Fibroblast of upper back skin (primary cell): ENCODE data around the gene TRIP10.
A peak's percentile ranks its signal among the peaks of the same experiment; 100 is the strongest.
"Not testable (repeated sequence)": the region's sequence is repeated elsewhere in the genome, so short reads cannot be mapped to it uniquely, and the experiment has no call there.

Experiments
- DNase-seq: peaks from one replicate; pipeline ENCODE4 v3.0.0-alpha.2; 2013

TRIP10 gene, protein sequence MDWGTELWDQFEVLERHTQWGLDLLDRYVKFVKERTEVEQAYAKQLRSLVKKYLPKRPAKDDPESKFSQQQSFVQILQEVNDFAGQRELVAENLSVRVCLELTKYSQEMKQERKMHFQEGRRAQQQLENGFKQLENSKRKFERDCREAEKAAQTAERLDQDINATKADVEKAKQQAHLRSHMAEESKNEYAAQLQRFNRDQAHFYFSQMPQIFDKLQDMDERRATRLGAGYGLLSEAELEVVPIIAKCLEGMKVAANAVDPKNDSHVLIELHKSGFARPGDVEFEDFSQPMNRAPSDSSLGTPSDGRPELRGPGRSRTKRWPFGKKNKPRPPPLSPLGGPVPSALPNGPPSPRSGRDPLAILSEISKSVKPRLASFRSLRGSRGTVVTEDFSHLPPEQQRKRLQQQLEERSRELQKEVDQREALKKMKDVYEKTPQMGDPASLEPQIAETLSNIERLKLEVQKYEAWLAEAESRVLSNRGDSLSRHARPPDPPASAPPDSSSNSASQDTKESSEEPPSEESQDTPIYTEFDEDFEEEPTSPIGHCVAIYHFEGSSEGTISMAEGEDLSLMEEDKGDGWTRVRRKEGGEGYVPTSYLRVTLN

DNA sequence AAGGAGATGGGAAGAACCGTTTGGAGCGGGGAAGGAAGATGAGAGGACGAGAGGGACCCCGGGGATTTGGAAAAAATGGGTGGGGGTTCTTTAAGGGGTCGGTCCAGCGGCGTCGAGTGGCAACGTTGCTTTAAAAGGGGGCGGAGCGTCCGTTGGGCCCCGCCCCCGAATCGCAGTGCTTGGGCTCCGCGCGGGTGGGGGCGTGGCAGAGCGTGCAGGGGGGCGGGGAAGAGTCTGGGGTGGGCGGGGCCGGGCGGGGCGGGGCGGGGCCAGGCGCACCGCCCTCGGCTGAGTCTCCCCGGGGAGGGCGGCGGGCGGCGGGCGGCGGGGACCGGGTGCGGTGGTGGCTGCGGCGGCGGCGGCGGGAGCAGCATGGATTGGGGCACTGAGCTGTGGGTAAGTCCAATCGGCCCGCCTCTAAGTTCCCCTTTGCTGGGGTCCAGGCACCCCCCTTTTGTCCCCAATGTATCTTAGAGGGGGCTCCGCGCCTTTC, at the start of gene TRIP10:
TSS of gene TRIP10 (plus strand) at position 291 of the 493 bp plus-strand sequence. CDS start at position 373, 82 bp downstream.
- peak; percentile 84 for DNase-seq

DNA sequence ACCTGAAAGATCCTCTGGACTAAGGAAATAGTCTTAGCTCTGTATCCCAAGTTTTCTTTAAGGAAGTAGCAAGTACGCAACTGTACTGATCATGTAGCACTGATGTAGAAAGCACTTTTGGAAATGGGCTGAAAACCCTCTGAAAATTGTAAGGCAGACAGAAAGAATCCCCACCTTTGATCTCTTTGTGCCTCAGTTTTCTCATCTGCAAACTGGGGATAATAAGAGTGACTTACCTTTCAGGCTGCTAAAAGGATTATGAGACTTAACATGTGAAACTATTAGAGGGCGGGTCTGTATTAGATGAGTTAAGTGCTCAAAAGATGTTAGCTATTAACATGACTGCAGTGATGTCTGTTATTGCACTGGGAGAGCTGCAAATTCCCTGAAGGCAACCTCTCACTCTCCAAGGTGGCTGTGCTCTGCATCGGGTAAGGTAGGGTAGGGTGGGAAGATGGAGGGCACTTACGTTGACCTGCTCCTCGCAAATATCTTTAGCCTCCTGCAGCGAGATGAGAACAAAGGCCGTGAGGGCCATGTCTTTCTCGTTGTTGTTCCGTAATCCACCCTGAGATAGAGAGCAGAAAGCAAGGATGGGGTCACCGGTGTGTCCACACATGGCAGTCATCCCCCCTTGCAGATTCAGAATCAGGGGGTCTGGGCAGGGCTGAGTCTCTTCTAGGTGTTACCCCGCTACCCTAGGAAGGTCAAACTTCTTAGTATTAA, 49.2 kb upstream of the TRIP10 start:
- no peak for DNase-seq

DNA sequence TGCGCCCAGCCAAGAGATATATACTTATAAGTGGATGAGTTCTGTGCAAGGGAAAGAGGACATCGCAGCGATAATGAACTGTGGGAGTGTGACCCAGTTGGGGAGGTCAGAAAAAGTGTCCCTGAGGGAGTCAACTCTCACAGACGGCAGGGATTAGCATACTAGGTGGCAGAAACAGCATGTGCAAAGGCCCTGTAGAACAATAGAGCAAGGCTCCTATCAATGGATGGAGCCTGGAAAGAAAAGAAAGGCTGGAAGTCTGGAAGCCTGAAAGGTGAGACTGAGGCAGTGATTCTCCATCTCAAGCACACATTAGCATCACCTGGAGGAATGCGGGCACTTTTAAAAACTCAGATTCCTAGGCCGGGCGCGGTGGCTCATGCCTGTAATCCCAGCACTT, 48.1 kb upstream of the TRIP10 start:
- no peak for DNase-seq

DNA sequence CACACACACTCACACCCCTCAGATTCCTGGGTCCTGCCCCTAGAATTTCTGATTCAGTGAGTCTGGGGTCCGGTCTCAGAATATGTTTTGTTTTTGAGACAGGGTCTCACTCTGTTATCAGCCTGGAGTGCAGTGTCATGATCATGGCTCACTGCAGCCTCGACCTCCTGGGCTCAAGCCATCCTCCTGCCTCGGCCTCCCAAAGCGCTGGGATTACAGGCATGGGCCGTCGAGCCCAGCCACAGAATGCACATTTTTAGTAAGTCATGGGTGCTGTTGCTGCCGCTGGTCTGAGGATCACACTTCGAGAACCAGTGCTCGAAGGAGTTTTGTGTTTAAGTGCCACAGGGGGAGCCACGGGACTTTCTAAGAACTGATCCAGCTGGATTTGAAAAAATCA, 47.5 kb upstream of the TRIP10 start:
- DNase-seq: no peak

DNA sequence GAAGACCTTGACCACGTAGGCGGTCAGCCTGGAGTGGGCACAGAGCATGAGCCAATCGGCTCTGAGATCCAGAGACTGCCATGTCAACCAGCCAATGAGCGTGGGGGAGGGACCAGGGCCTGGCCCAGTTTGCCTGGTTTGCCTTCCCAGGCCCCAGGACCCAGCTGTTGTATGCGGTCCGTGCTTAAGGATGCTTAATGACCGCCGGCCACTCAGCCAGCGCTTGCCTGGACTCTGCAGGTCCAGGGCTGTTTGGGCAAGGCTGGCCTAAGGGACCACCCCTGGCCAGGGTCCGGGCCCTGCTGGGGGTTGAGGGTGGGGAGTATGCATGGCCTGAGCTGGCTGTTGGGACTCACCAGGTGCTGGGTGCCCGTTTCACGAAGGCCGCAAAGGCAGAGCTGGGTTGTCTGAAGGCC, 46.4 kb upstream of the TRIP10 start:
- no peak for DNase-seq

DNA sequence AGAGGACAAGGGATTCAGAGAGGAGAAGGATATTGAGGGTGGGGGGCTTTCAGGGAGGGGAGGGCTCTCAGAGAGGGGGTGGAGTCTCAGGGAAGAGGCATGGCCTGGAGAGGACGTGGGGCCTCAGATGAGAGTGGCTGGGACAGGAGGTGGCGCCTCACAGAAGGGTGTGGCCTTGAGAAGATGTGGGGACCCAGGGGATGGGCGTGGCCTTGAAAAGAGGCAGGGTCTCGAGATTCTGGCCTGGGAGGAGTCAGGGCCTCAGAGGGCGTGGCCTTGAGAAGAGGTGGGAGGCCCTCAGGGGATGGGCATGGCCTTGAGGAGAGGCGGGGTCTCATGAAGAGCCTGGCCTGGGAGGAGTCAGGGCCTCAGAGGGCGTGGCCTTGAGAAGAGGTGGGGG, 45.8 kb upstream of the TRIP10 start:
- no peak for DNase-seq

DNA sequence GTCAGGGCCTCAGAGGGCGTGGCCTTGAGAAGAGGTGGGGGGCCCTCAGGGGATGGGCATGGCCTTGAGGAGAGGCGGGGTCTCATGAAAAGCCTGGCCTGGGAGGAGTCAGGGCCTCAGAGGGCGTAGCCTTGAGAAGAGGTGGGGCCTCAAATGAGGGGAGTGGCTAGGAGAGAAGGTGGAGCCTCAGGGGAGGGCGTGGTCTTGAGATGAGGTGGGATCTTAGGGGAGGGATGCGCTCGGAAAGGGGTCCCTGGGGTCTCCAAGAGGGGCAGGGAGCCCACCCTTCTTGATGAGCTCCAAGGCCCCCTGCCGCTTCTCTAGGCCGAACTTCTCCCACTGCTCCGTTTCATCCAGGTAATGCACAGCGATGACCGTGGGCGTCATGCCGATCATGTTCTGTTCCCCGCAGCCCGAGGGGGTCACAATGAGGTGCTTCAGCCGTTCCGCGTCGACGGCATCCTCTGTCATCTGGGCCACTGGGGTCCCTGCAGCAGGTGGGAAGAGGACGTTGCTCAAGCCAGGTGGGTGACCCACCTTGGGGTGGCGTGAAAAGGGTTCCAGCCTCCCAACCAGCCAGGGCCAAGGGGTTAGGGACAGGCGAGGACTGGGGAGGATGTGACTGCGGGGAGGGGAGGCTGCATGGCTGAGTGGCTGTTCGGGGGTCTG, 45.2 kb upstream of the TRIP10 start:
- no peak for DNase-seq

DNA sequence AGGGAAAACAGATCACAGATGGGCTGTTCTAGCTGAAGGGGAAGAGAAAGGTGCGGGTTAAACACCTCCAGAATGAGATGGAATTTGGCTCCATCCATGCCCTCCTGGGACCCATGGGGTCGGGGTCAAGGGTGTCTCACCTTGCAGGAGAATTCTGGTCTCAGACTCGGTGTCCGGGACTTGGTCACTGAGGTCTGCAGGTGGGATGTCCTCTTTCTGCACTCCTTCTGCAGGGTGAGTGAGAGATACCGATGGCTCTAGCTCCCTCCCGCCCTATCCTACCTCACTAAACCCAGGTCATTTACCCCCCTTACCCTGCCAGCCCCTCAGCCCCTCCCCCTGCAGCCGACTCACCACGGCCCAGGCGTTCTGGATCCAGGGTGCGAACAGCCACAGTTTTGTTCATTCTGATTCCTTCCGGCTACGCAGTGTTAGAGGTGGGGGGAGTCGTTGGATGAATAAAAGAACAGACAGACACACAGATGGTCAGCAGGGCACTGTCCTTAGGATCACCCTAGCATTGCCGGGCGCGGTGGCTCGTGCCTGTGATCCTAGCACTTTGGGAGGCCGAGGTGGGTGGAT, 43.1 kb upstream of the TRIP10 start:
- DNase-seq: no peak

DNA sequence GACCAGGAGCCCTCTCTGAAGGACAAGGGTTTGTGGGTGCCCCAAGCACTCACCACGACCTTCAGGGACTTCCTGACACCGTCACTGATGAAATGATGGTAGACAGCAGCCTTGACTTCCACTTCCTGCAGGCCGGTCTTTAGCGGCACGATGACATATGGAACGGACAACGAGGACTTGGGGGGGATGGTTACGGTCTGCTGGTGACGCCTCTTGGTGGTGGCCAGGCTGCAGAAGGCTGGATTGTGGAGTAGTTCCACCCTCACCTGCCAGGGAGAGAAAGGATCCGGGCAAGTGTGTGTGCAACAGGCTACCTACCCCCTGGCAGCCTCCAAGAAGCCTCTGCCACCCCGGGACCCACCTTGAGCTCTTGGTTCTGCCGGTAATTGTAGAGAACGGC, 42.2 kb upstream of the TRIP10 start:
- no peak for DNase-seq

DNA sequence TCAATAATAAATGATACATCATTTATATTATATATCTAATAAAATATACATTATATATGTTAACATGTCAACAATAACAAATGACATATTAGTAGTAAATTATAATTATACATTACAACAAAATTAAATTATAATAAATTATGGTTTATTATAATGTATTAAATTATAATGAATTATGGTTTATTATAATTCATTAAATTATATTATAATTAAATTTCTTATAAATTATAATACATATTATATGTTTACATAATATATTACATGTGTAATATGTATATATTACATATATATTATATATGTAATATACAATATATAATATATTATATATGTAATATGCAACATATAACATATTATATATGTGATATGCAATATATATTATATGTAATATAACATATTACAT, 39.5 kb upstream of the TRIP10 start:
- no peak for DNase-seq

DNA sequence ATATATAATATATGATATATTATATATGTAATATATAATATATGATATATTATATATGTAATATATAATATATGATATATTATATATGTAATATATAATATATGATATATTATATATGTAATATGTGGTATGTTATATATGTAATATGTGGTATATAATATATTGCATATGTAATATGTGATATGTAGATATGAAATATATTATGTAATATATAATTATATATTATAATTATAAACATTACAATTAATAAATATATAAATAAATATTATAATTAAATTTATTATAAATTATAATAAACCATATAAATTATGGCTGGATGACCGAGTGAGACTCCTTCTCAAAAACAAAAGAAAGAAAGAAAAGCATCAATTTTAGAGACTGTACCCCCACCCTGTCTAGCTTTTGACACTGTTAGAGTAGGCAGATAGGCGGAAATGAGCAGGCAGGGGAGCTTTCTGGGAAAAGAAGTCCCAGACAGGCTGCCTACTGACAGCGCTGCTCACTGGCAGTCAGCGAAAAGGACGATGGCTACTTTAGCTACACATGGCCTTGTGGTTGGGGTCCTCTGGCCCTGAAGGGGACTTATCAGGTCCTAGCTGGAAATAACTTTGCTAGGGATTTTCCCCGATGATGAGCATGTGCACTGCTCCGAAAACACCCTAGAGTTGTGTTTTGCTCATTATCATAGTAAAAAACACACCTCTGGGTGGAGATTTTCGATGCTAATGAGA, 38.7 kb upstream of the TRIP10 start:
- no peak for DNase-seq

DNA sequence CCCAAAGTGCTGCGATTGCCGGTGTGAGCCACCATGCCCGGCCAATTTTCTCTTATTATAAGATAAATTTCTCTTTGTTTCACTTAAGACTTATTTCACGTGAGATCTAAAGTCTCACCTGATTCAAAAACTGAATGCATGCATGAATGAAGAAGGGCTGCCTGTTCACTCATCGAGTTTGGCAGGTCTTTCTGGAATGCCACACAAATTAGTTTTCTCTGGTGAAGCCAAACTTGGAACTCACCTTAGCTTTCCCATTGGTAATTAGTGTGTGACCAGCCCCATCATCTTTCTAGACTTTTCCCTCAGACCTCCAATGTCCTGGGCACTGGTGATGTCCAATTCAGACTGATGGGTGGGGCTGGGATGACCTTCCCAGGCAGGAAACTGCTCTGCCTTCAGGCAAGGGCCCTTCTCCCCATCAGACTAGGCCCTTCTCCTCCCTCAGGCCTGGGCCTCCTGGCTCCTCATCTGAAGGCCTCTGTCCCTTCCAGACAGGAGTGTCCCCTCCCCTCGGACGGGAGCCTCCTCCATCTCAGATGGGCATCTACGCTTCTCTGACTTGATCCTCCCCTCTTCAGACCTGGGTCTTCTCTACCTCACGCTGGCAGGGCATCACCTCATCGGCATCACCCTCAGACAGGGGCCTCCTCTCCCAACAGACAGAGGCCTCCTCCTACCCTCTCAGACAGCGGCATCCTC, 33.4 kb upstream of the TRIP10 start:
- no peak for DNase-seq

DNA sequence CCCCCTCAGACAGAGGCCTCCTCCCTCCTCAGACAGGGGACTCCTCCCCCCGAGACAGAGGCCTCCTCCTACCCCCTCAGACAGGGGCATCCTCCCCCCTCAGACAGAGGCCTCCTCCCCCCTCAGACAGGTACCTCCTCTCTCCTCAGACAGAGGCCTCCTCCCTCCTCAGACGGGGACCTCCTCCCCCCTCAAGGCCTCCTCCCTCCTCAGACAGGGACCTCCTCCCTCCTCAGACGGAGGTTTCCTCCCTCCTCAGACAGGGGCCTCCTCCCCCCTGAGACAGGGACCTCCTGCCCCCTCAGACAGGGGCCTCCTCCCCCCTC, 32.9 kb upstream of the TRIP10 start:
- DNase-seq: no peak

DNA sequence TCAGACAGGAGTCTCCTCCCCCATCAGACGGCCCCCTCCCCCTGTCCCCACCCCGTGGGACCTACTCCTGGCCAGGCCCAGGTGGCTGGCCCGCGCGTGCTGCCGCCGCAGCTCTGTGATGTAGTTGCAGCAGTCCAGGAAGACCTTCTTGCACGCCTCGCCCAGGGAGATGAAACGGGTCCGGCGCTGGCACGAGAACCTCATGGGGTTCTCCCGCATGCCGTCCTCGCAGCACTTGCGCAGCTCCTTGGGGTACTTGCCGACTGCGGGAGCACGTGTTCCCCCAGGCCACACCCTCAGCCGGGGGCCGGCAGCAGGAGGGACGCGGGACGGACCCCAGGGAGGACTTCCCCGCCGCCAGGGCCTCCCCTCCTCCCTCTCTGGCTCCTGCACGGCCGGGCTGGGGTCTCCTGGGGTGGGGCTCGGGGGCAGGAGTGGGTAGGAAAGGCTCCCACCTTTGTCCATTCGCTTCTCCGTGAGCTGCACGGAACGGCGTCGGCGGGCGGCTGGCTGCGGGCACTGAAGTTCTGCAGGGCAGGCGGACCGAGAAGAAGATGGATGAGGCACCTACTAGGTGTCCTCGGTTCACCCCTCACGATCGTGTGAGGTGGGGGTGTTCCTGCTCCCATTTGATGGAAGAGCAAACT, 32.3 kb upstream of the TRIP10 start:
- no peak for DNase-seq

DNA sequence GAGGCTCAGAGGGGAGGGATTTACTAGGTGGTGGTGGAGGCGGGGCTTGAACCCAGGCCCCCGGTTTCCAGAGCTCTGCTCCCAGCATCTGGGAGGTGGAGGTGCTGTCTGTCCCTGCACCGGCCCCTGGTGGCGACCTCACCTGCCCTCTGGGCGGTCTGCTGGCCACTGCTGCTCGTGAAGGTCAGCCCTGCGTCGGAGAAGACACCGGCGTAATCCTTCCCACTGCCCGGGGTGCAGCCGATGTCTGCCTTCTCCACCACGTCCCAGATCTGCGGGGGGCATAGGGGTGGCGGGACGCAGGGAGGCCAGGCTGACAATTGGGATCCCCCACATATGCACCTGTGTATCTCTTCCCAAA, 31.8 kb upstream of the TRIP10 start:
- no peak for DNase-seq

DNA sequence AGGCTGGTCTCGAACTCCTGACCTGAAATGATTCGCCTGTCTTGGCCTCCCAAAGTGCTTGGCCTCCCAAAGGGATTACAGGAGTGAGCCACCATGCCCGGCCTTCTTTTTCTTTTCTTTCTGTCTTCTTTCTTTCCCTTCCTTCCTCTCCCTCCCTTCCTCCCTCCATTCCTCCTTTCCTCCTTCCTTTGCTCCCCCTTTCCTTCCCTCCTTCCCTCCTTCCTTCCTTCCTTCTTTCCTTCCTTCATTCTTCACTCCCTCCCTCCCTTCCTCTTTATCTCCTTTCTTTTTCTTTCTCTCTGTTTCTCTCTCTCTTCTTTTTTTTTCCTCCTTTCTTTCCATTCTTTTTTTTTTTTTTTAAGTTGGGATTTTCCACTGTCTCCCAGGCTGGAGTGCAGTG, 31.1 kb upstream of the TRIP10 start:
- DNase-seq: no peak

DNA sequence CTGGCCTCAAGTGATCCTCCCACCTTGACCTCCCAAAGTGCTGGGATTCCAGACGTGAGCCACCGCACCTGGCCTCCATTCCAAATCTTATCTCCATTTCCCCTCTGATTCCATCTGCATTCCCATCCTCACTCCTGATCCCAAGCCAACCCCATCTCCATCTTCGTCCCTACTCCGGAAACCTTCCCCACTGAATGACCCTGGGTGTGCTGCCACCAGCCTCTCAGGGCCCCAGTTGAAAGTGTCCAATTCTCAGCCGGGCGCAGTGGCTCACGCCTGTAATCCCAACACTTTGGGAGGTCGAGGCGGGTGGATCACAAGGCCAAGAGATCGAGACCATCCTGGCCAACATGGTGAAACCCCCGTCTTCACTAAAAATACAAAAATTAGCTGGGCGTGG, 30.6 kb upstream of the TRIP10 start:
- not testable (repeated sequence) for DNase-seq

DNA sequence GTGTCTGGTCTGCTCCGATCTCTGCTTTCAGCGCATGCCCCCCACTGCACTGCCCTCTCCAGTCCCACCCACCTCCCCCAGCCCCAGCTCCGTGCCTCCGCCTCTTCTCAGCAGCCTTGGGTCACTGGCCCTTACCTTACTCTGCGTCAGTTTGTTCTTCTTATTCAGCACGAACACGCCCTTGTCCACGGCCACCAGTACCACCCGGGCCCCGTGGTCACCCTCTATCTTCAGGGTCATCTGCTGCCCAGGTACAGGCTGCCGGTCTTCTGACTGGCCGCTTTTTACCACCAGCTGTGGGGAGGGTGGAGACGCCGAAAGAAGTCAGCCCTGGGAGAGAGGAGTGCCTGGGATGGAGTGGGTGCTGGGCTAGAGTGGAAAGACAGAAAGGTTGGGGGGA, 29.9 kb upstream of the TRIP10 start:
- DNase-seq: no peak

DNA sequence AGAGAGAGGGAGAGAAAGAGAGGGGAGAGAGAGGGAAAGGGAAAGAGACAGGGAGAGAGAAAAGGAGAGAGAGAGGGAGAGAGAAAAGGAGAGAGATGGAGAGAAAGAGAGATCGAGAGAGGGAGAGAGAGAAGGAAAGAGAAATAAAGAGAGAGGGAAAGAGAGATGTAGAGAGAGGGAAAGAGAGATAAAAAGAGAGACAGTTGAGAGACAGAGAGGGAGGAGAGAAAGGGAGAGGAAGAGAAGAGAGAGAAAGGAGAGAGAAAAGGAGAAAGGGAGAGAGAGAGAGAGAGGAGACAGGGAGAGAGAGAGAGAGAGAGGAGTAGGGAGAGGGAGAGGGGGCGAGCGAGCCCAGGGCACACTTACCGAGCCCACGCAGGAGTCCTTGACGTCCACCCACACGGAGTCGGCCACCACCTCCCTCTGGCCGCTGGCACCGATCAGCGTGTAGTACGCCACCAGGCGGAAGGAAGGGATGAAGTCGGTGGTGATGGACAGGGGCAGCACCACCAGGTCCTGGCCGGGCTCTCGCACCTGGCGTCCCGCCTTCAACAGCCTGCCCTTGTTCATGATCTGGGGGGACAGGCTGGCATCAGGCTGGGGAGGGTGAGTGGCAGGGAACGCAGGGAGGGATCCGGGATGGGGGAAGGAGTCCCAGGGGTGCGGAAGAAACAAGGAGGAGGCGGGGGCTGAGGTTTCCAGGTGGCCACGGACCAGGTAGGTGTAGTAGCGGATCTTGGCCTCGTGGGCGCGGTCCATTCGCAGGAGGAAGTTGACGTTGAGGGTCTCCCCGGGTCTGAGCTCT, 29.0 kb upstream of the TRIP10 start:
- DNase-seq: no peak

DNA sequence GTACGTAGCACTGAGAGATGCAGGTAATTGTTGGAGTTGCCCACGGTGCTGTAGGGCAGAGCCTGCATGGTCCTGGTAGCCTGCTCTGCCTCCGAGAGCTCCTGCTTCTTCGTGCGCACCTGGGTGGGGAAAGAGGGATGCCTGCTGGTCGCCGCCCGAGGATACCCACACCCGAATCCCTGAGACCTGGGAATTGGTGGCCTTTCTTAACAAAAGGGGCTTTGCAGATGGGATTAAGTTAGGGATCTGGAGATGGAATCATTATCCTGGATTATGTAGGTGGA, 28.5 kb upstream of the TRIP10 start:
- no peak for DNase-seq

DNA sequence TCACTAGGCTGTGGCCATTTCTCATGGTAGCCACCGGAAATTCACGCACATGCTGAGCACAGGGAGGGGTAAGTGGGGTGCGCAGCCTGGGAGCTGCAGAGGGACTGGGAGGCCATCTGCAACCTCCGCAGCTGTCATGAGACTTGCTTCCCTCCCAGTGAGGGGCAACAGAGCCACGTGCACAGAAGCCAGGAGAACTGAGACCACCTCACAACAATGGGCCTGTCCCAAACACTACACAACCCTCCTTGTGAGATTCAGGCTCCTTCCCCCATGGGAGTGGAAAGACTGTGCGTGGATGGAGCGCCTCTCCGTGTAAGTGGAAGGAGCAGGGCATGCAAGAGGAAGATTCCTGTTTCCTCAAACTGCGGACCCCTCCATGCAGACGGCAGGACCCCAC, 27.9 kb upstream of the TRIP10 start:
- no peak for DNase-seq
